CD4-positive, alpha-beta T cell treated with Interleukin-21 for 1 hour (primary cell): Measurements from ENCODE around the gene TMEM131.

Experiments
- DNase-seq: peaks from one replicate; pipeline ENCODE4 v3.0.0-alpha.2; 2020

The TMEM131 gene

GRCh38 chr2:97792416-97792815 is 203.3 kb downstream of the TMEM131 start:
- no peak for DNase-seq

- DNase-seq, result no peak
Observed at GRCh38 chr2:97788986-97789644, 206.6 kb downstream of the TMEM131 start.

- no peak for DNase-seq
Observed at GRCh38 chr2:97785818-97786217, 209.9 kb downstream of the TMEM131 start.

GRCh38 chr2:97784953-97785352 is 210.8 kb downstream of the TMEM131 start:
- DNase-seq, result no peak

GRCh38 chr2:97781981-97782380 is 213.8 kb downstream of the TMEM131 start:
- no peak for DNase-seq

GRCh38 chr2:97779141-97779540 is 216.6 kb downstream of the TMEM131 start:
- no peak for DNase-seq

GRCh38 chr2:97775074-97775473 is 220.7 kb downstream of the TMEM131 start:
- DNase-seq, result no peak

GRCh38 chr2:97774425-97774824 is 221.3 kb downstream of the TMEM131 start:
- no peak for DNase-seq

- no peak for DNase-seq
Observed at GRCh38 chr2:97770445-97770844, 225.3 kb downstream of the TMEM131 start.

- no peak for DNase-seq
Observed at GRCh38 chr2:97769711-97770110, 226.0 kb downstream of the TMEM131 start.

- DNase-seq, result no peak
Observed at GRCh38 chr2:97769308-97769707, 226.4 kb downstream of the TMEM131 start.

- DNase-seq, result no peak
Observed at GRCh38 chr2:97766567-97766966, 229.2 kb downstream of the TMEM131 start.

GRCh38 chr2:97765933-97766332 is 229.8 kb downstream of the TMEM131 start:
- no peak for DNase-seq

GRCh38 chr2:97764559-97765263 is 231.0 kb downstream of the TMEM131 start:
- no peak for DNase-seq

GRCh38 chr2:97763176-97763845 is 232.4 kb downstream of the TMEM131 start:
- no peak for DNase-seq

- peak; percentile 62 for DNase-seq
Observed at GRCh38 chr2:97761192-97761591, 234.6 kb downstream of the TMEM131 start.

GRCh38 chr2:97760480-97761049 is 235.2 kb downstream of the TMEM131 start:
- DNase-seq, result no peak

GRCh38 chr2:97759727-97760407 is 235.9 kb downstream of the TMEM131 start:
- DNase-seq, result peak; percentile 21

- DNase-seq, result no peak
Observed at GRCh38 chr2:97758131-97758705, 237.5 kb downstream of the TMEM131 start.

- no peak for DNase-seq
Observed at GRCh38 chr2:97757062-97757461, 238.7 kb downstream of the TMEM131 start.

- no peak for DNase-seq
Observed at GRCh38 chr2:97755491-97755890, 240.3 kb downstream of the TMEM131 start.

GRCh38 chr2:97754690-97755346 is 240.9 kb downstream of the TMEM131 start:
- no peak for DNase-seq
